HUES6 (cell line): ENCODE results near the gene TUBA8.
"Not testable (repeated sequence)": the region's sequence is repeated elsewhere in the genome, so short reads cannot be mapped to it uniquely, and the experiment has no call there.

Experiments used
- H3K27ac ChIP-seq: 2 replicates; pipeline ENCODE4 v1.7.0; 2013; ENCODE audit warnings: low read depth, mild to moderate bottlenecking, low read length, inconsistent platforms
- H3K27me3 ChIP-seq: 2 replicates; pipeline ENCODE4 v1.6.1; 2013; ENCODE audit warnings: low read length; ENCODE audit not compliant: control insufficient read depth, insufficient read depth
- H3K36me3 ChIP-seq: 2 replicates; pipeline ENCODE4 v1.6.1; 2013; ENCODE audit warnings: low read length; ENCODE audit not compliant: control insufficient read depth, insufficient read depth
- H3K4me1 ChIP-seq: 2 replicates; pipeline ENCODE4 v1.6.1; 2013; ENCODE audit warnings: low read length; ENCODE audit not compliant: control insufficient read depth, insufficient read depth
- H3K4me3 ChIP-seq: 2 replicates; pipeline ENCODE4 v1.5.1; 2013; ENCODE audit warnings: low read depth, low read length
- H3K9ac ChIP-seq: one replicate; pipeline ENCODE4 v1.6.1; 2013; ENCODE audit warnings: mild to moderate bottlenecking, low read length
- H3K9me3 ChIP-seq: 2 replicates; pipeline ENCODE4 v1.6.1; 2013; ENCODE audit warnings: low read depth, low read length; ENCODE audit not compliant: control insufficient read depth, insufficient read depth

TUBA8 gene

DNA sequence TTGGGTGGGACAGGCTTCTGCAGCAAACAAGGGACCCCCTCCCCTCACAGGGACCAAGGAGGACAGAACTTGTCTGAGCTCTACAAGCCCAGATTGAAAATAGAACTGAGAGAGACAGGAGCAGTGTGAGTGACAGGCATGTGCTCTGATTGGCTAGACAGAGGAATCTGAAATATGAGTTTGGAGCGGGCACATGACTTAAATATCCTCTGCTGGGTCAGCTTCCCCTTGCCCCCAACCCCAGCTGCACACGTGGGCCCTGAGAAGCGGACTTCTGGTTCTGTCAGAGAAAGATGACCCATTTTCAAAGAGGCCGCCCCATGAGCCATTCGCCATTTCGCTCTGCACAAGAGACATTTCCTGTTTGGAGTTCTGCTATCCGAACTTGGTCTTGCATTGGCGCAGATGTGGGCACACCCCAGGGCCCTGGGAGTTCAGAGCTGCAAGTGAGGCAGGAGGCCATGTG, 5.3 kb downstream of the TUBA8 start:
- H3K4me3 ChIP-seq: no peak overlapping the region
- peaks cover 9% of the 10 kb centered on the region; the same call in 1 of the 2 replicates for H3K4me1 ChIP-seq
- no peak overlapping the region for H3K27ac ChIP-seq
- no peak overlapping the region for H3K9ac ChIP-seq
- H3K27me3 ChIP-seq: peaks cover 16% of the 10 kb centered on the region
- no peaks in the 10 kb centered on the region for H3K36me3 ChIP-seq
- H3K9me3 ChIP-seq: no peaks in the 10 kb centered on the region

DNA sequence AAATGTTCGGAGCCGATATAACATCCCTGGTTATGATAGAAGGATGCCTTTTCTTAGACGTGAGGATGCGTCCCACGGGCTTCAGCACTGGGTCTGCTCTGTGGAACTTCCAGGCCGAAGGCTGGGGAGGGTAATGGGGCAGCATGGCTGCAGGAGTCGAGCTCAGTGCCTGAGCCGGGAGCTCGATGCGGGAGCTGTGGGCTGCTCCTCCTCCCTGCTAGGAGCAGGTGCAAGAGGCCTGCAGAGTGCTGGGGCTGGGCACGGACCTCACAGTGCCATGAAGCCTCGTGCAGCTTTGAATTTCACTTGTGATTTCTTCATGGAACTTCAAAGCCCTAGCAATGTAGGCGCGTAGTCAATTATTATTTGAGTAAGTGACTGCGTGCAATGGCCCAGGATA, 6.0 kb downstream of the TUBA8 start:
- no peaks in the 10 kb centered on the region for H3K9me3 ChIP-seq
- no peak overlapping the region for H3K27ac ChIP-seq
- H3K27me3 ChIP-seq: peaks cover 10% of the 10 kb centered on the region
- no peaks in the 10 kb centered on the region for H3K36me3 ChIP-seq
- H3K4me1 ChIP-seq: peaks cover 6% of the 10 kb centered on the region; the same call in 1 of the 2 replicates
- no peak overlapping the region for H3K4me3 ChIP-seq
- H3K9ac ChIP-seq: no peak overlapping the region

DNA sequence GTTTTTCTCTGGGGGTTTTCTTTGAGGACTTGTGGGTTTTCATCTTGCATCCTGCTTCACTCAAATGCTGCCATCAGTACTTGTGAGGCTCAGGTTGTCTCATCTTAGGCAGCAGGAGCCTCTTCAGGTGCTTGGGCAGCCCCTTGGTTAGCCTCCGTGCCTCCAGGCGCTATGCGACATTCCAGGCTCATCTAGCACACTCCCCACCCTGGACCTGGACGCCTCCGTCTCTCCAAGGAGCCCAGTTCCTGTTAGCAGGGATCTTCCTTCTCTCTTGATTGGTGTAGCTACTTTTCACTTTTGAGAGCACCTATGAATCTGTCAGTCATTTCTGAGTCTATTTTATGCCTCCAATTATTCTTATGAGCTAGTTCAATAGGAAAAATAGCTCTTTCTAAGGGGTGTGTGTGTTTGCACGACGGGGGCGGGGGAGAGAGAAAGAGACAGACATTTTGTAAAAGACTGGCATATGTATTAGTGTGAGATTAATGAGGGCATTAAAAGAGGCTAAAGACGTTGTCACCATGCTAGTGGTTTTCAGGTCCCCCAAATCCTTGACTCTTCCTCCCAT, 7.8 kb downstream of the TUBA8 start:
- Histone ChIP-seq H3K4me1 (peaks cover 10% of the 10 kb centered on the region), H3K9me3 (no peaks in the 10 kb centered on the region), H3K27me3 (no peaks in the 10 kb centered on the region; the same call in 1 of the 2 replicates), H3K27ac (no peak overlapping the region), H3K36me3 (no peaks in the 10 kb centered on the region), H3K4me3 (no peak overlapping the region), H3K9ac (no peak overlapping the region)

DNA sequence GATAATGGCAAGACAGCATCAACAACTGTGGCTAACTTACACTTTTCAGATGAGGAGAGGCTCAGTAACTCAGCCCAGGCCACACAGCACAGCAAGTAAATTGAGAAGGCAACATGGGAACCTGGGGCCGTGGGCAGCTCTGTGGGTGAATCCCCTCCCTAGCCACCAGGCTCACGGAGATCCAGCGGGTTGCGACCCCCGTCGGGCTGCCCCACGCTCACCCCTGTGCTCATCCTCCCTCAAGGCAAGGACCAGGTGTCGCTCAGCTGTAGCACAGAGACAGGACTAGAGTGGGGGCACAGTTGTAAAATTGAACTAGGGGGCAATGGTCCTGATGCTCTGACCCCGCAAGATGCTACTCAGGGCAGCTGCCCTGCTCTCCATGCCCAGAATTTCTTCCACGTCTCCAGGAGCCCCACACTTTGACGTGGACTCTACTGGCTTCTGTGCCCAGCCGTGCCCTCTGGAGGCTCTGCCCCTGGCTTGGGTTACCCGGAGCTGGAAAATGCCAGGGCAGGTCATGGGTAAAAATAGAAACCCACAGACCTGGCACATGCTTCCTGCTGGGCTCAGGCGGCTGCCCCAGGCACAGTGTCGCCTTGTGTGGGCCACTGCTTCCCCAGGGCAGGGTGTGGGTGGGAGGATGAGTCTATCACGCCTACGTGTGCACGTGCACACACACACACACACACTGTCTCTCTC, 9.0 kb downstream of the TUBA8 start:
- H3K4me1 ChIP-seq: peaks cover 10% of the 10 kb centered on the region
- H3K36me3 ChIP-seq: no peaks in the 10 kb centered on the region
- no peak overlapping the region for H3K27ac ChIP-seq
- H3K9me3 ChIP-seq: no peaks in the 10 kb centered on the region
- no peaks in the 10 kb centered on the region for H3K27me3 ChIP-seq
- no peak overlapping the region for H3K4me3 ChIP-seq
- H3K9ac ChIP-seq: no peak overlapping the region

DNA sequence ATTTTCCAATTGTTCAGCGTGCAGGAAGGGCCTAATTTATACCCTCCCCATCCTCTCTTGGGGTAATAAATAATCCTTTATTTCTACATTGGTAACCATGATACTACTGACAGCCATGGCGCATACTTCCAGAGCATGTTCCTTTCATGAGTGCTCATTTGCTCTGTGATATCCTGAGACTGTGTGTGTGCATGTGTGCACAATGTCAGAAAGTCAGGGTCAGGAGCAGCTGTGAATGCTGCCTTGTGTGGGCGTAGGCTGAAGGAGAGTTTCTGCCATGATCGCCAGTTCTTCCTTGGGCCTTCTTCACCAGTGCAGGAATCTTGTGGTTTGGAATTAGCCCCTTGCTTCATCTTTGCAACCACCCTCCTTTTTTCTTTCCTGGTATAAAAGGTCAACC, 10.2 kb downstream of the TUBA8 start:
- Histone ChIP-seq H3K4me1 (peaks cover 10% of the 10 kb centered on the region), H3K9me3 (no peaks in the 10 kb centered on the region), H3K9ac (no peak overlapping the region), H3K36me3 (no peaks in the 10 kb centered on the region), H3K27me3 (no peaks in the 10 kb centered on the region), H3K4me3 (no peak overlapping the region), H3K27ac (no peak overlapping the region)

DNA sequence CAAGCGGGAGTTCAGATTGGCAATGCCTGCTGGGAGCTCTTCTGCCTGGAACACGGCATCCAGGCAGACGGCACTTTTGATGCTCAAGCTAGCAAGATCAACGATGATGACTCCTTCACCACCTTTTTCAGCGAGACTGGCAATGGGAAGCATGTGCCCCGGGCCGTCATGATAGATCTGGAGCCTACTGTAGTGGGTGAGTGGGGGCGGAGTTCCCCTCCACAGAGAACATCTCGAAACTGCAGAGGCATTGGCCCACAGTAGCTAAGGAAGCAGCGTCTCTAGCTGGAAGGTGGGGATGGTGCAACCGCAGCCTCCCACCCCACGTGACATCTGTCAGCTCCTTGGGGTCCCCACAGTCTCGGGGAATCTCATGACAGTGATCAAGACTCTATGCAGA, 10.9 kb downstream of the TUBA8 start:
- H3K9ac ChIP-seq: no peak overlapping the region
- no peak overlapping the region for H3K4me3 ChIP-seq
- H3K4me1 ChIP-seq: peaks cover 10% of the 10 kb centered on the region
- H3K9me3 ChIP-seq: no peaks in the 10 kb centered on the region
- no peaks in the 10 kb centered on the region for H3K27me3 ChIP-seq
- no peaks in the 10 kb centered on the region for H3K36me3 ChIP-seq
- H3K27ac ChIP-seq: no peak overlapping the region

DNA sequence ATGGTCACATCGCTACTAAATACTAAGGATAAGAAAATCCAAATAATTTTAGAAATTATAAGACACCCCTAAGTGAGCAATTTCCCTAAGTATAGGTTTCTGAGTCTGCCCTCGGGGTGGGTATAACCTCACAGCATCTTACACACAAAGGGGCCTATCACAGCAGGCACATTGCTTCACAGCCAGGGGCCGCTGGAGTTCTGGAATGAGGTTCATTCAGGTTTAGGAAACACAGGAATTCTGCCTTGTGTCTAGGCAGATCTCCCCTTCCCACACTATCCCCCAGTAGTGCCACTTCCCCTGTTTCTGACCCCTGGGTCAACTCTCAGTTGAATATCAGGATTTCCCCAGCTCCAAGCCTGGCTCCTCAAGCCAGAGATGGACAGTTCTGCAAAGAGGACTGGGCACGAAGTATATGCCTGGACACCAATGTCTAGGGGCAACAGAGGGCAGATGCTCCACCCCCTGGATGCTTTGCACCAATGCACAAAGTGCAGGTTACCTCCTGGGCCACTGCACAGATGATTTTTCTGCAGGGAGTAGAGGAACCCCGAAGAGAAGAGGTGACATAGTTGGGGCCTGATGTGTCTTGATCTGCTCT, 11.4 kb downstream of the TUBA8 start:
- H3K4me3 ChIP-seq: no peak overlapping the region
- H3K27ac ChIP-seq: no peak overlapping the region
- H3K36me3 ChIP-seq: no peaks in the 10 kb centered on the region
- H3K9me3 ChIP-seq: no peaks in the 10 kb centered on the region
- H3K9ac ChIP-seq: no peak overlapping the region
- H3K4me1 ChIP-seq: peaks cover 10% of the 10 kb centered on the region
- H3K27me3 ChIP-seq: no peaks in the 10 kb centered on the region

DNA sequence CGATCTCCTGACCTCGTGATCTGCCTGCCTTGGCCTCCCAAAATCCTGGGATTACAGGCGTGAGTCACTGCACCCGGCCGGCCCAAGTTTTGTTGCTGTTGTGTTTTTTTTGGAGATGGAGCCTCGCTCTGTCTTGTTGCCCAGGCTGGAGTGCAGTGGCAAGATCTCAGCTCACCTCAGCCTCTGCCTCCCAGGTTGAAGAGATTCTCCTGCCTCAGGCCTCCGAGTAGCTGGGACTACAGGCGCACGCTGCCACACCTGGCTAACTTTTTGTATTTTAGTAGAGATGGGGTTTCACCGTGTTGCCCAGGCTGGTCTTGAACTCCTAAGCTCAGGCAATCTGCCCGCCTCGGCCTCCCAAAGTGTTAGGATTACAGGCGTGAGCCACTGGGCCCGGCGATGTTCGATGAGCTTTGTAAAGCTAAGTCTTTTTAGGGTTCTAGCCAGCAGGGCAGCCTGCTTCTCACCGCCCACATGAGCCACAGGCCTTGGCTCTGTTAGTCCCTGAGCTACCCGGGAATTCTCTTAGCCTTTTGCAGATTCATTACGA, 12.9 kb downstream of the TUBA8 start:
- not testable (repeated sequence) for H3K27me3 ChIP-seq, H3K27ac ChIP-seq, H3K4me1 ChIP-seq, H3K9ac ChIP-seq, H3K36me3 ChIP-seq, H3K4me3 ChIP-seq, H3K9me3 ChIP-seq

DNA sequence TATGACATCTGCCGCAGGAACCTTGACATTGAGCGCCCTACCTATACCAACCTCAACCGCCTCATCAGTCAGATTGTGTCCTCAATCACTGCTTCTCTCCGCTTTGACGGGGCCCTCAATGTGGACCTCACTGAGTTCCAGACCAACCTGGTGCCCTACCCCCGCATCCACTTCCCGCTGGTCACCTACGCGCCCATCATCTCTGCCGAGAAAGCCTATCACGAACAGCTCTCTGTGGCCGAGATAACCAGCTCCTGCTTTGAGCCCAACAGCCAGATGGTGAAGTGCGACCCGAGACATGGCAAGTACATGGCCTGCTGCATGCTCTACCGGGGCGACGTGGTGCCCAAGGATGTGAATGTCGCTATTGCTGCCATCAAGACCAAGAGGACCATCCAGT, 16.0 kb downstream of the TUBA8 start:
- peaks cover 3% of the 10 kb centered on the region; the same call in 1 of the 2 replicates for H3K4me1 ChIP-seq
- H3K27me3 ChIP-seq: no peaks in the 10 kb centered on the region
- no peak overlapping the region for H3K27ac ChIP-seq
- no peak overlapping the region for H3K4me3 ChIP-seq
- no peaks in the 10 kb centered on the region for H3K9me3 ChIP-seq
- H3K36me3 ChIP-seq: no peaks in the 10 kb centered on the region
- no peak overlapping the region for H3K9ac ChIP-seq

DNA sequence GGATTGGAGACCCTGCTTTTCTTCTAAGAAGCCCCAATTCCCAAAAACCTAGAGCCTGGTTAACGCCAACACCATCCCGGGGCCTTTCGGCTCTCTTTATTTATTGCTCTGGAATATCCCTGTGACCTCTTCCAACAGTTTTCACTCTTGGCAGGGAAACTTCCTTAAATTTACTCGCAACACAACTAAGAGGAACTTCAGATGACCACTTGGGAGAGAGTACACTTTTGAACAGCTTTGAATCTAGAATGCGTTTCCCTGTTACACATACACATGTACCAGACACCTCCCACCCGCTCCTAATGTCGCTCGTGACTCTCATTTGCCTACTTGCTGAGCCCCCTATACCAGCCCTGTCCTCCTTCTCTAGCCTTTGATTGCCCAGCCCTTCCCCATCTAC, 19.4 kb downstream of the TUBA8 start:
- Histone ChIP-seq H3K4me1 (no peaks in the 10 kb centered on the region), H3K4me3 (no peak overlapping the region), H3K27me3 (no peaks in the 10 kb centered on the region), H3K36me3 (no peaks in the 10 kb centered on the region), H3K27ac (no peak overlapping the region), H3K9me3 (no peaks in the 10 kb centered on the region), H3K9ac (no peak overlapping the region)
